Thyroid gland (tissue), 4 donors: ENCODE measurements around the gene PIEZO2. TPM values are rescaled to one million over a fixed set of nuclear protein-coding genes. Genes with fewer than 3 reads are reported as not detected.
"Not testable (repeated sequence)": the region's sequence is repeated elsewhere in the genome, so short reads cannot be mapped to it uniquely, and the experiment has no call there.

Source experiments
- DNase-seq, 2 donors: peaks; one replicate each; pipeline ENCODE4 v3.0.0-alpha.2; 2019
- H3K27ac ChIP-seq, 3 donors: fragments of 200-600 bp; sonication (generic); 1 replicate in 2 of 3; 2 replicates in 1 of 3; pipeline ENCODE4 v1.5.1; 2016 to 2019; ENCODE audit warnings: mild to moderate bottlenecking in 1 of 3, moderate library complexity in 1 of 3
- H3K27me3 ChIP-seq: fragments of 200-600 bp; sonication (generic); one replicate; pipeline ENCODE4 v1.5.1; 2019
- H3K36me3 ChIP-seq, 2 donors: fragments of 200-600 bp; sonication (generic); one replicate each; pipeline ENCODE4 v1.5.1; 2016 to 2019
- H3K4me1 ChIP-seq, 2 donors: fragments of 200-600 bp; sonication (generic); one replicate each; pipeline ENCODE4 v1.5.1; 2017 to 2019
- H3K4me3 ChIP-seq, 3 donors: fragments of 200-600 bp; sonication (generic); replicated peaks in 1 of 3; 1 replicate in 2 of 3; 2 replicates in 1 of 3; pipeline ENCODE4 v1.5.1; 2016; ENCODE audit warnings: mild to moderate bottlenecking in 1 of 3
- H3K9me3 ChIP-seq: fragments of 200-600 bp; sonication (generic); one replicate; pipeline ENCODE4 v1.5.1; 2017
- CTCF ChIP-seq, 6 experiments: fragments of 200-600 bp in 3 of 6; fragments of 450-650 bp in 3 of 6; sonication (generic) in 3 of 6; IDR thresholded peaks; one replicate each; pipeline ENCODE4 v1.5.1; 2016 to 2019; ENCODE audit warnings: antibody characterized with exemption in 6 of 6, mild to moderate bottlenecking in 2 of 6, inconsistent platforms in 1 of 6, moderate library complexity in 1 of 6
- POLR2A ChIP-seq, 2 donors: fragments of 450-650 bp; IDR thresholded peaks; one replicate each; pipeline ENCODE4 v1.6.1; 2017; ENCODE audit warnings: antibody characterized with exemption in 2 of 2, mild to moderate bottlenecking in 2 of 2, moderate library complexity in 1 of 2
- WGBS, 2 donors: methylation state at CpG; one replicate each; pipeline ENCODE4 v1.1.5; 2017; 5-methylcytosine and 5-hydroxymethylcytosine counted together
- intact Hi-C: fragments of 100-400 bp; cut with DNase I; formaldehyde crosslinking; loops from one replicate; pipeline ENCODE4 v1.15.1; 2023
- total RNA-seq, 4 donors: library from RNA; depleted of rRNA; stranded (reverse); fragments of >200 nt; gene quantifications; one replicate each; pipeline ENCODE4 v1.2.3, GENCODE V29; 2016

Gene PIEZO2
- total RNA-seq, 4 donors from 2014 or later = 5.0 to 13.8 (median 6.1) TPM

DNA sequence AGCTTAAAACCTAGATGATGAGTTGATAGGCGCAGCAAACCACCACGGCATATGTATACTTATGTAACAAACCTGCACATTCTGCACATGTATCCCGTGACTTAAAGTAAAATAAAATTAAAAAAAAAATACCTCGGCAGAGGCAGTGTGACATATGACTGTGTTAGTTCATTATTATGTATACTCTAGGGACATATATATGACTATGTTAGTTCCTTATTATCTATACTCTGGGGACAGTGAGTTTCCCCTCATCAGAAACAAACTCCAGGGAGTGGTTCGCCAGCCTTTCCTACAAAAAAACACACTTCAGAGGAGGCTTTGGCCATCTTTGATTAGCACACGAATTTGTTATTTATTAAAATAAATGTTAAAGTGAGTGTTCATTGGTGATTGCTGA is 209.5 kb downstream of the PIEZO2 start:
- Histone ChIP-seq H3K27me3 (no peaks in the 10 kb centered on the region), H3K27ac (no peak overlapping the region), H3K4me3 (no peak overlapping the region), H3K4me1 (peaks cover 4% of the 10 kb centered on the region in 2 donors), H3K9me3 (no peaks in the 10 kb centered on the region), H3K36me3 (no peaks in the 10 kb centered on the region)
- TF ChIP-seq POLR2A (IDR thresholded peaks at IDR 0.05) (no peak), CTCF (IDR thresholded peaks at IDR 0.05) (no peak)
- WGBS, 2 donors = 88 to 94% methylated on average over 6 of the region's 6 CpGs
- intact Hi-C loops = no loop called here
- DNase-seq = no peak

DNA sequence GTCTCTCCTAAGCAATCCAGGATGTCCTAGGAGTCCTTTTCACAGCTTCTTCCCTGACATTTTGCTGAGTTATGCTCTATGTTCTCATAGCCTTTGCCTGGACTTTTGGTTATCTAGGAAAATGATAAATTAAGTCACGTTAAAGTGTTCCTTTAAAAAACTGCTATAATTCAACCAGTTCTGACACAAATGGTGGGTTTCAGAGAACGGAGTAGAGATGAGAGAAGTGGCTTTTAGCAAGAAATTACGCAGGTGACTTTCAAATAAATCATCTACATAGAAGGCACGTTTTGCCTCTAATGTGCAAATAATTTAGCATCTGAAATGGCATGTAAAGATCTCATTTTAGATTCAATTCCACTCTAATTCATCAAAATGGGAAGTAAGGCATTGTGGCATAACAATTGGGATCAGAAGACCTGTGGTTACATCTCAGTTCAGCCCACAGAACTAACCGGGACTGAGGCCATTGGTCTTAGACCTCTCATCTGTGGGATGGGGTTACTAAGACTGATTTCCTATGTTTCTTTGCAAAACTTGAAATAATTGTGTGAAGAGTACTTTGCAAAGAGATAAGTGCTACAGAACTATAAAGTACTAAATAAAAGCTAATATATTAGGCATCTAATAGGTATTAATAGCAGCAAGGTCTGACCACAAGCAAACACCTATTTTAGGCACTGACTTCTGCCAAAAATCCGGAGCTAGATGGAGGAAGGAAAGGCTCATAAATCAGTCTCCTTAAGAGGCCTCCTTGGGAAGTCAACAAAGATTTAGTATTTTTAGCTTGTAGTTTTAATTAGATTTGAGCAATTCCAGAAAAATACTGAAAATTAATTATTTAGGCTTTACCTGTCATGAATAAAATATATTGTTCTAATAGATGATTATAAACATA is 211.4 kb downstream of the PIEZO2 start:
- 83 to 84% methylated on average over 6 of the region's 6 CpGs for WGBS, 2 donors
- intact Hi-C loops = no loop called here
- no peaks in the 10 kb centered on the region for H3K27me3 ChIP-seq

GRCh38 chr18:10936176-10937053 is 213.0 kb downstream of the PIEZO2 start:
- Histone ChIP-seq H3K27me3 (no peaks in the 10 kb centered on the region), H3K36me3 (no peaks in the 10 kb centered on the region), H3K27ac (peak overlapping the region in 1 of 3 donors; percentile 2), H3K9me3 (no peaks in the 10 kb centered on the region), H3K4me3 (no peak overlapping the region), H3K4me1 (peaks cover 4% of the 10 kb centered on the region in 2 donors)
- intact Hi-C loops = no loop called here
- no peak for TF ChIP-seq POLR2A (IDR thresholded peaks at IDR 0.05)
- no peak for TF ChIP-seq CTCF (IDR thresholded peaks at IDR 0.05)
- no peak for DNase-seq
- WGBS, 2 donors = 66 to 70% methylated on average over 9 of the region's 9 CpGs

More for the DNA sequence above, 211.4 kb downstream of the PIEZO2 start:
- Histone ChIP-seq H3K9me3 (no peaks in the 10 kb centered on the region), H3K4me3 (no peak overlapping the region), H3K27ac (no peak overlapping the region), H3K4me1 (peaks cover 4% of the 10 kb centered on the region in 2 donors), H3K36me3 (no peaks in the 10 kb centered on the region)
- no peak for TF ChIP-seq POLR2A (IDR thresholded peaks at IDR 0.05)
- TF ChIP-seq CTCF (IDR thresholded peaks at IDR 0.05) = no peak
- DNase-seq = no peak

DNA sequence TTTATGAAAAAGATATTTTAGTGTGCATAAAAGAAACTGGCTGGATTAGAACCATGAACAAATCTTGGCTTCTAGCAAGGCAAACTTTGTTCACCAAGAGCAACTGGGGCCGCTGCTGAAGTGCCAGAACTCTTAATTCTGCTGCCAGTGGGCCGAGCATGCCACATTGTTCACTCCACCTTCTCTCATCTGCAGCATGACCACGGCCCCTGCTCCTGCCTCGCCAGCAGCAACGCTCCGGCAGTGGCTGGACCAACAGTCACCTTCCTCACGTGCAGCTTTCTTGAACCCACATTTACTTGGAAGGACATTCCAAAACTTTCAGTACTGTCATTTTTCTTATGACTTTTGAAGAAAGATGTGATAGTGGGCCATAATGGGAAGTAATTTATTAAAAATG is 213.8 kb downstream of the PIEZO2 start:
- no peak for DNase-seq
- Histone ChIP-seq H3K36me3 (no peaks in the 10 kb centered on the region), H3K9me3 (no peaks in the 10 kb centered on the region), H3K27ac (no peak overlapping the region), H3K4me1 (peaks cover 4% of the 10 kb centered on the region in 2 donors), H3K4me3 (no peak overlapping the region), H3K27me3 (no peaks in the 10 kb centered on the region)
- TF ChIP-seq CTCF (IDR thresholded peaks at IDR 0.05) (no peak), POLR2A (IDR thresholded peaks at IDR 0.05) (no peak)
- intact Hi-C loops = no loop called here
- WGBS, 2 donors = 91 to 93% methylated on average over 7 of the region's 7 CpGs

GRCh38 chr18:10933648-10934047 is 215.7 kb downstream of the PIEZO2 start:
- H3K27me3 ChIP-seq, H3K4me3 ChIP-seq, H3K4me1 ChIP-seq, H3K9me3 ChIP-seq, H3K36me3 ChIP-seq, DNase-seq, H3K27ac ChIP-seq, intact Hi-C loops: not testable (repeated sequence)
- 80 to 100% methylated on average over 3 of the region's 3 CpGs for WGBS, 2 donors
